Esophagus squamous epithelium (tissue), 4 donors: ENCODE data around the gene ATP8A2.

Source experiments
- POLR2A ChIP-seq, 4 donors: fragments of 450-650 bp; IDR thresholded peaks; one replicate each; pipeline ENCODE4 v1.6.1; 2017; ENCODE audit warnings: antibody characterized with exemption in 4 of 4, mild to moderate bottlenecking in 4 of 4, moderate library complexity in 3 of 4
- TF ChIP-seq, protein P1 (sequence below), 6 experiments: fragments of 450-650 bp in 4 of 6; fragments of 200-600 bp in 2 of 6; sonication (generic) in 2 of 6; IDR thresholded peaks; one replicate each; pipeline ENCODE4 v1.5.1; 2016 to 2019; ENCODE audit warnings: antibody characterized with exemption in 6 of 6, mild to moderate bottlenecking in 4 of 6, moderate library complexity in 4 of 6

DNA sequence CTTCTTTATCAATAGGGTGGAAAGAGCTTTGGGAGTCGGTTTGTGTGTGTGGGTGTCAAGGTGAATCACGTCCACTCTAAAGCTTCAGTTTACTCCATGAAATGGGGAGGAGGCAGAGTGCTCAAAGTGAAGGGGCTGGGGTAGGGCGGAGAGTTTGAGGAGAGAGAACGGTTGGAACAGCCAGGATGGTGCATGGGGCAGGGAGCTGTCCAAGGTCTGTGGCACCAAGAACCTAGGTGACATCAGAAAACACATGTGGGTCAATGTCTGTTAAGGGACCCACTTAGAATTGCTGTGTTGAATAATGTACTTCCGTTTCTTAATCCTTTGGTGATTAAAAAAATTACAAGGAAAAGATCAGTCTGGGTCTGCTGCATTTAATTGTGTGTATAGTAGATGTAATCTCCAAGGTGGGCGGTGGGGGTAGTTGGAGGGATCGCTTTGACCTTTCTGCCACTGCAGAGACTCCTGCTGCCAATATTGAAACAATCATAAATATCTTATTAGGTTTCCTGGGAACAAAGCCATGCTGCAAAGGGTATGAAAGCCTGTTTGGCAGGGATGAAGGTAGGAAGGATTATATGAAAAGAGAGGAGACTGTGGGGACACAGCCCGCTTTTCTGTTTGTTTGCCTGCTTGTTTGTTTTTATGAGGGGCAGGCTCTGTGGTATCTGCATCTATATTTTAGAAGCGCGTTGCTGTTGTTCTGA, 122.3 kb downstream of the ATP8A2 start:
- TF ChIP-seq, protein P1, sequence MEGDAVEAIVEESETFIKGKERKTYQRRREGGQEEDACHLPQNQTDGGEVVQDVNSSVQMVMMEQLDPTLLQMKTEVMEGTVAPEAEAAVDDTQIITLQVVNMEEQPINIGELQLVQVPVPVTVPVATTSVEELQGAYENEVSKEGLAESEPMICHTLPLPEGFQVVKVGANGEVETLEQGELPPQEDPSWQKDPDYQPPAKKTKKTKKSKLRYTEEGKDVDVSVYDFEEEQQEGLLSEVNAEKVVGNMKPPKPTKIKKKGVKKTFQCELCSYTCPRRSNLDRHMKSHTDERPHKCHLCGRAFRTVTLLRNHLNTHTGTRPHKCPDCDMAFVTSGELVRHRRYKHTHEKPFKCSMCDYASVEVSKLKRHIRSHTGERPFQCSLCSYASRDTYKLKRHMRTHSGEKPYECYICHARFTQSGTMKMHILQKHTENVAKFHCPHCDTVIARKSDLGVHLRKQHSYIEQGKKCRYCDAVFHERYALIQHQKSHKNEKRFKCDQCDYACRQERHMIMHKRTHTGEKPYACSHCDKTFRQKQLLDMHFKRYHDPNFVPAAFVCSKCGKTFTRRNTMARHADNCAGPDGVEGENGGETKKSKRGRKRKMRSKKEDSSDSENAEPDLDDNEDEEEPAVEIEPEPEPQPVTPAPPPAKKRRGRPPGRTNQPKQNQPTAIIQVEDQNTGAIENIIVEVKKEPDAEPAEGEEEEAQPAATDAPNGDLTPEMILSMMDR (IDR thresholded peaks at IDR 0.05): no peak
- no peak for TF ChIP-seq POLR2A (IDR thresholded peaks at IDR 0.05)
